Measurements from ENCODE around the gene RNGTT.
"Not testable (repeated sequence)": the region's sequence is repeated elsewhere in the genome, so short reads cannot be mapped to it uniquely, and the experiment has no call there.

RNGTT gene

DNA sequence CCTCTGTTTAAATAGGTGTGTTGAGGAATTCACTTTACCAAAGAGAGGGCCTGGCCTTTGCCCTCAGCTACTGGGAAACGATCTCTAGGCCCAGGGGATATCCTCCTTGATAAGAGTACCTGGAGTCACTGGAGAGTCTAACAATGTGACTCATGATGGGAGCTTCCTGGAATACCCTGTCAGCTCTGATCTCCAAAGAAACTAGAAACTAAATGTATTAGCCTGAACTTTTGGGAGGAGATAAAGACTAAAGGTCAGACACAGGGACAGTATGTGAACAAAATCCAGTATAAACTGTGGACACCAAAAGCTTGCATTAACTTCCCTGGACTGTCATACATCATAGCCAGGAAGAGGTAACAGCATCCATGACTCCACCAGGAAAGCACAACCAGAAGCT is 148.5 kb downstream of the RNGTT start:
- DNase-seq (ENCODE audit: insufficient read length), result no peak
- TF ChIP-seq POLR2AphosphoS5 (IDR thresholded peaks at IDR 0.05; ENCODE audit: low read depth, low read length) (no peak), TAF1 (IDR thresholded peaks at IDR 0.05; ENCODE audit: borderline replicate concordance, low read depth, low read length) (no peak), POLR2A (IDR thresholded peaks at IDR 0.05; ENCODE audit: low read depth, low read length) (no peak)
- no peak for FAIRE-seq

DNA sequence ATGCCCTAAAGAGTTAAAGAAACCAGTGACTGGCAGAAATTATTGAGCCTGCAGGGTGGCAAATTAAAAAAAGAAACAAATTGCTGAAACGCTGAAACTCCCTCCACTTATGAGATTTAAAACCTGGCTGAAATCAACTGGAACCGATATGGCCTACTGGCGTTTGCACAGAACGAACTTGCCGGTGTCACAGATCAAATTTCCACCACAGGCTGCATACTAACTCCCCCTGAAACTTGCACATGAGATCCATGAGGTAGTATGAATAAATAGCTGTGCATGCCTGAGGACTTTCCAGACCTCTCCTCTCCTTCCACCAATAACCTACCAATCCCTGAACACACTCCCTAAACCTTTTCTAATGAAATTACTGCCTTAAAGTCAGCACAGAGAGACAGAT is 150.4 kb downstream of the RNGTT start:
- DNase-seq (ENCODE audit: insufficient read length), result no peak
- no peak for FAIRE-seq
- no peak for TF ChIP-seq POLR2A (IDR thresholded peaks at IDR 0.05; ENCODE audit: low read depth, low read length)
- TF ChIP-seq TAF1 (IDR thresholded peaks at IDR 0.05; ENCODE audit: borderline replicate concordance, low read depth, low read length), result no peak

DNA sequence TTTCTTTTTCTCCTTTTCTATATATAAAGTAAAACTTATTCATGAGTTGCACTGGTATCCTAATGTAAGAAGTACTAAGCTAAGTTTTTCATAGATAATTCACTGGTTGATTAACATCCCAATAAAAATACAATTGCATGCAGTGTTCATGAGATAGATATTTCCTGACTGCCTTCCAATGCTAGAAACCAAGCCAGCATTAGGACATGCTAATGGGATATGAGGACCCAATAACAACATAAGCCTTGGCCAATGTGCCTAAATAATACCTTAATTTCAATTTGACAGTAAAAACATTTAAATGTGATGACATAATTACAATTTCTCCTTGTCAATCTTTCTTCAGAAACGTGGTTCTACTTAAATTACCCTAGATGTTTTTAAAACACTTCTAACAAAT is 152.7 kb downstream of the RNGTT start:
- TF ChIP-seq TAF1 (IDR thresholded peaks at IDR 0.05; ENCODE audit: borderline replicate concordance, low read depth, low read length), result no peak
- TF ChIP-seq POLR2A (IDR thresholded peaks at IDR 0.05; ENCODE audit: low read depth, low read length), result no peak
- TF ChIP-seq POLR2AphosphoS5 (IDR thresholded peaks at IDR 0.05; ENCODE audit: low read depth, low read length), result no peak
- FAIRE-seq (no peak), DNase-seq (ENCODE audit: insufficient read length) (no peak)

DNA sequence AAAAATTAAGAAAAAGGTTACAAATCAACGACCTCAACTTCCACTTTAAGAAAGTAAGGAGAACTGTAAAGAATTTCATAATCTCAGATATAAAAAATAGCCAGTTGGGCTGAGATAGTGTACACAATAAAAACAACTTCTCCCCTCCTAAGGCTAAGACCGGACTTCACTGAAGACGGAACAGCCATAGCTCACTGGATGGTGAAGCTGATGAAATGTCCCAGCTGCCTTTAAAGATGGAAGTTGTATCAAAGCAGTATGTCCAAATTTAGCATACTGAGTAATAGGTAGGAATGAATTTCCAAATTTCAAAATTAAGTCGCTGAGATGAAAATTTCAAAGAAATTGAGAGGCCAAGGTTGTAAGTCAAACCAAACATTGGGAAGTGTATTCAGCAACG is 153.3 kb downstream of the RNGTT start:
- FAIRE-seq, result no peak
- TF ChIP-seq POLR2A (IDR thresholded peaks at IDR 0.05; ENCODE audit: low read depth, low read length), result no peak

DNA sequence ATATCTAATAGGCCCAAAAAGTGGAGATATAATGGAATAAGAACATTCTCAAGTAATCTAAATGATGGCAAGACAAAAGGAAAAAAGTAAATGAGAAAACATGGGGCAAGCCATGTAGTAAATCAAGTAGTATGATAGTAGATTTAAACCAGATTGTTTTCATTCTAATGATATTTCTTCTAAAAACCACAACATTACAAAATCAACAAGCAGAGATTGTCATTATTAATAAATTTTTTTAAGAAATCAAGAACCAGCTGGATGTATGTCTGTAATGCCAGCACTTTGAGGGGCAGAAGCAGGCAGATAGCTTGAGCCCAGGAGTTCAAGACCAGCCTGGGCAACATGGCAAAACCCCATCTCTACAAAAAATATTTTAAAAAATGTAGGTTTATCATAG is 155.0 kb downstream of the RNGTT start:
- FAIRE-seq, result no peak
- TF ChIP-seq POLR2A (IDR thresholded peaks at IDR 0.05; ENCODE audit: low read depth, low read length), result no peak
- TF ChIP-seq TAF1 (IDR thresholded peaks at IDR 0.05; ENCODE audit: borderline replicate concordance, low read depth, low read length), result no peak
- TF ChIP-seq POLR2AphosphoS5 (IDR thresholded peaks at IDR 0.05; ENCODE audit: low read depth, low read length), result no peak
- no peak for DNase-seq (ENCODE audit: insufficient read length)

More for the DNA sequence above, 153.3 kb downstream of the RNGTT start:
- no peak for DNase-seq (ENCODE audit: insufficient read length)

DNA sequence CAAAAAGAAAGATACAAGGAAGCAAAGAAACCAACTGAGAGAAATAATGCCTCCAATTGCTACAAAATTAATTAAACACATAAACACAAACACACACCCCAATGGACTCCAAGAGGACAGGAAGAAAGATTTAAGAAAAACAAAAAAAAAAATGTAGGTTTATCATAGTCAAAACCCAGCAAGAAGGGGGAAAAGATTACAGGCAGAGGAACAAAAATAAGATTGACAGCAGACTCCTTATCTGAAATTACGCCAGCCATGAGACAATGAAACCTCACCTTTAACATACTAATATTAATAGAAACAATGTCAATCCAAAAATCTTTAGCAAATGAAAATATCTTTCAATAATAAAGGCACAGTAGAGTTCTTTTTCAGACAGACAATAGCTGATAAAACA is 155.8 kb downstream of the RNGTT start:
- DNase-seq (ENCODE audit: insufficient read length) (no peak), FAIRE-seq (no peak)
- TF ChIP-seq POLR2A (IDR thresholded peaks at IDR 0.05; ENCODE audit: low read depth, low read length), result no peak
- TF ChIP-seq POLR2AphosphoS5 (IDR thresholded peaks at IDR 0.05; ENCODE audit: low read depth, low read length), result no peak
- no peak for TF ChIP-seq TAF1 (IDR thresholded peaks at IDR 0.05; ENCODE audit: borderline replicate concordance, low read depth, low read length)

DNA sequence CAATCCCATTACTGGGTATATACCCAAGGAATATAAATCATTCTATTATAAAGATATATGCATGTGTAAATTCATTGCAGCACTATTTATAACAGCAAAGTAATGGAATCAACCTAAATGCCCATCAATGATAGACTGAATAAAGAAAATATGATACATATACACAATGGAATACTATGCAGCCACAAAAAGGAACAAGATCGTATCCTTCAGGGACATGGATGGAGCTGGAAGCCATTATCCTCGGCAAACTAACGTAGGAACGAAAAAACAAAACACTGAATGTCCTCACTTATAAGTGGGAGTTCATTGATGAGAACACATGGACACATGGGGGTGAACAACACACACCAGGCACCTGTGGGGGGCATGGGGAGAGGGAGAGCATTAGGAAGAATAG is 156.7 kb downstream of the RNGTT start:
- DNase-seq (ENCODE audit: insufficient read length) (no peak), FAIRE-seq (no peak)
- TF ChIP-seq POLR2A (IDR thresholded peaks at IDR 0.05; ENCODE audit: low read depth, low read length) (no peak), TAF1 (IDR thresholded peaks at IDR 0.05; ENCODE audit: borderline replicate concordance, low read depth, low read length) (no peak), POLR2AphosphoS5 (IDR thresholded peaks at IDR 0.05; ENCODE audit: low read depth, low read length) (no peak)

DNA sequence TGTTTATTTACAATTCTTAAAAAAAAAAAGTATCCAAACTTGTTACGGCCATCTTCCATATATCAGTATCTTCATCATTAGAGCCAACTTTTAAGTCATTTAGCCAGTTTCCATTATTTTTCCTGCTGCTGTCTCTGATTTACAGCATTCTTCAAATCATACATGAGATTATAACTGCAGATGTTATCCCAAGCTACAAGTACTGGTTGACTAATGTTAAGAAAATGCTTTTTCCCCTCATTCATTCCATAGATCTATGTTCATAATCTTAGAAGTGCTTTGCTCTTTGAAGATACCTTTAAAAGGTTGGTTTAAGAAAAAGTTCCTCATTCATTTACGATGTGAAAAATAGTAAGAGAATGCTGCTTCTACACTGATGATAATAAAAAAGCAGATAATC is 158.7 kb downstream of the RNGTT start:
- FAIRE-seq (no peak), DNase-seq (ENCODE audit: insufficient read length) (no peak)
- TF ChIP-seq POLR2A (IDR thresholded peaks at IDR 0.05; ENCODE audit: low read depth, low read length), result no peak
- TF ChIP-seq TAF1 (IDR thresholded peaks at IDR 0.05; ENCODE audit: borderline replicate concordance, low read depth, low read length), result no peak
- no peak for TF ChIP-seq POLR2AphosphoS5 (IDR thresholded peaks at IDR 0.05; ENCODE audit: low read depth, low read length)

DNA sequence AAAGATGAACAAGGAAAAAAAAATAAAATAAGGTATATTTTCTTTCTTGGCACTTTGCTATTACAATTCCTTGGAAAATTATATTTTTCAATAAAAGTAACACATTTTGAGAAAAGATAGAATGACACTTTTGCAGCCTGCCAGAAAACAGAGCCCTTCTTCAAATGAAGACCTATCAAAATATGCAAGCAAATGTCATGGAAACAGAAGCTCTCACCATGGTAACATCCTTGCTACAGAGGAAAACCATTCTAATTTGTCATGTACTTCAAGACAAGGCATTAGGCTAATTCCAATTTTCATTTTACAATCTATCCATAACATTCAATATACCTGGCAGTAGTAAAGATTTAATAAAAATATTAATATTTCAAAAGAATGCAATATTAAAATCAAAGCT is 177.9 kb downstream of the RNGTT start:
- FAIRE-seq (no peak), DNase-seq (ENCODE audit: insufficient read length) (no peak)
- no peak for TF ChIP-seq TAF1 (IDR thresholded peaks at IDR 0.05; ENCODE audit: borderline replicate concordance, low read depth, low read length)

DNA sequence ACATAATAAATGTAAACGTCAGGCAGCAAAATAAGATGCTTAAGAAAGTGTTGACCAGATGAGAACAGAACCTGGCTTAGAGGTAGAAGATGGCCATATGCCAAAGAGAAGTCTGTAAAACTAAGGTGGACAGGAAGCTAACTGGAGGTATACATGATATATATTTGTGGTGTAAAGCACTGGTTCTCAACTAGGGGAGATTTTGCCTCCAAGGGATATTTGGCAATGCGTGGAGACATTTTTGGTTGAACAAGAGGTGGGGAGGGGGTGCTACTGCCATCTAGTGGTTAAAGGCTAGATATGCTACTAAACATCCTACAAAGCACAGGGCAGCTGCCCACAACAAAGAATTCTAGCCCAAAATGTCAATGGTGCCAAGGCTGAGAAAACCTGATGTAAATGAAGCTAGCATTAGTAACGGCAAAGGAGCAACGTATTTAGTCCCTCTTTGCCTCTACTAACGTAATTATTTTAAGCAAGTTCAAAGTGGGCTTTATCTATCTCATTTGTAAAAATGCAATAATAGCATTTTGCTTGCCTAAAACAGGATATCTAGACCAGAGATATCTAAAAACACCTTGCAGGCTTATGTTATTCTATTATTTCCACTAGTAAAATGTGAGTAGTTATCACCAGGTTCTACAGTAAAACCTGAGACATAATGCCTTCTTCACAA is 182.6 kb downstream of the RNGTT start:
- peak; percentile 97 for FAIRE-seq
- TF ChIP-seq POLR2A (IDR thresholded peaks at IDR 0.05; ENCODE audit: low read depth, low read length), result no peak
- TF ChIP-seq TAF1 (IDR thresholded peaks at IDR 0.05; ENCODE audit: borderline replicate concordance, low read depth, low read length), result no peak
- TF ChIP-seq POLR2AphosphoS5 (IDR thresholded peaks at IDR 0.05; ENCODE audit: low read depth, low read length), result no peak

DNA sequence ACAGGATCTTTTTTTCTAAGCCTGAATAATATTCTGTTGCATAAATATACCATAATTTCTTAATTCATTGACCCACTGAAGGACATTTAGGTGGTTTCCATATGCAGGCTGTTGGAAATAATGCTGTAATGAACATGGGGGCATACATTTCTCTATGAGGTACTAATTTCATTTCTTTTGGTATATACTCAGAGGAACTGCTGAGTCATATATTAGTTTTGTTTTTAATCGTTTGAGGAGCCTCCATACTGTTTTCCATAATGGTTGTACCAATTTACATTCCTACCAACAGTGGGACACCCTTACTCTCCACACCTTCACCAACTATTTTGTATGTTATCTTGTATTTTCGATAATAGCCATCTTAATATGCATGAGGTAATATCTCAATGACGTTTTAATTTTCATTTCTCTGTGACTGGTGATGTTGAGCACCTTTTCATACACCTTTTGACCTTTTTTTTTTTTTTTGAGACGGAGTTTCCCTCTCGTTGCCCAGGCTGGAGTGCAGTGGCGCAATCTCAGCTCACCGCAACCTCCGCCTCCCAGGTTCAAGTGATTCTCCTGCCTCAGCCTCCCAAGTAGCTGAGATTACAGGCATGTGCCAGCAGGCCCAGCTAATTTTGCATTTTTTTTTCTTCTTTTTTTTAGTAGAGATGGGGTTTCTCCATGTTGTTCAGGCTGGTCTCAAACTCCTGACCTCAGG is 187.4 kb downstream of the RNGTT start:
- DNase-seq (ENCODE audit: insufficient read length) (no peak), FAIRE-seq (peak; percentile 64)
- TF ChIP-seq POLR2A (IDR thresholded peaks at IDR 0.05; ENCODE audit: low read depth, low read length), result no peak
- no peak for TF ChIP-seq TAF1 (IDR thresholded peaks at IDR 0.05; ENCODE audit: borderline replicate concordance, low read depth, low read length)
- no peak for TF ChIP-seq POLR2AphosphoS5 (IDR thresholded peaks at IDR 0.05; ENCODE audit: low read depth, low read length)

More for the DNA sequence above, 182.6 kb downstream of the RNGTT start:
- DNase-seq (ENCODE audit: insufficient read length), result no peak

DNA sequence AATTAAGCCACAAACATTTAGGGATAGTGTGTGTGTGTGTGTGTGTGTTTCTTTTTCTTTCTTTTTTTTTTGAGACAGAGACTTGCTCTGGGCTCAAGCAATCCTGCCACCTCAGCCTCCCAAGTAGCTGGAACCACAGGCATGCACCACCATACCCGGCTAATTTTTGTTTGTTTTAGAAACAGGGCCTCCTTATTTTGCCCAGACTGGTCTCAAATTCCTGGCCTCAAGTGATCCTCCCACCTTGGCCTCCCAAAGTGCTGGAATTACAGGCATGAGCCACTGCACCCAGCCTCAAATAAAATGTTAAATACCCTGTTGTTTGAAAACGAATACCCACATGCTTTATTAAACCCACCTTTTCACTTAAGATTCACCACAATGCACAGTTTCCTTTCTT is 195.3 kb downstream of the RNGTT start:
- not testable (repeated sequence) for DNase-seq (ENCODE audit: insufficient read length); FAIRE-seq

DNA sequence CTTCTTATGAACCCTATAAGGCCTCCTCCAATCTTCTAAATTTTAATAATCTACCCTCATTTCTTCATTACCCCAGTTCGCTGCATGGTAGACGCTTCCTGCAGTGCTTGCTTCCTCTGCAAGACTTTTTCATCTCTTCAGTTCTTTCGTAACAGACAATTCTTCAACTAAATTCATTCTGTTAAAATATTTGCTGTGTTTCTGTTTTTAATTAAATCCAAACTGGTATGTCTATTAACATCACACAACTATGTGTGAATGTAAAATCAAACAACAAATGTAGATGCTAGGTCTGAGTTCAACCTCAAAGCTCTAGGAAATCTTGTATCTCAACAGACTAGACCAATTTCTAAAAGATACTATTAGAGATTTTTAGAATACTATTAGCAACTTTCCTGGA is 199.3 kb downstream of the RNGTT start:
- TF ChIP-seq TAF1 (IDR thresholded peaks at IDR 0.05; ENCODE audit: borderline replicate concordance, low read depth, low read length), result no peak
- TF ChIP-seq POLR2AphosphoS5 (IDR thresholded peaks at IDR 0.05; ENCODE audit: low read depth, low read length), result no peak
- TF ChIP-seq POLR2A (IDR thresholded peaks at IDR 0.05; ENCODE audit: low read depth, low read length), result no peak
- no peak for DNase-seq (ENCODE audit: insufficient read length)
- no peak for FAIRE-seq
